H1 (cell line): ENCODE measurements around the gene ZNF831. TPM values are rescaled to one million over a fixed set of nuclear protein-coding genes. Genes with fewer than 3 reads are reported as not detected.

Experiments
- CTBP2 ChIP-seq: IDR thresholded peaks from 2 replicates; pipeline ENCODE4 v1.7.0; 2011; ENCODE audit warnings: borderline replicate concordance, mild to moderate bottlenecking, moderate library complexity, mixed read lengths, low read length; ENCODE audit not compliant: insufficient read depth, insufficient read length
- RXRA ChIP-seq: IDR thresholded peaks from 2 replicates; pipeline ENCODE4 v1.6.1; 2011; ENCODE audit warnings: low read depth, mild to moderate bottlenecking, low read length, moderate library complexity; ENCODE audit not compliant: insufficient read depth
- SP4 ChIP-seq: IDR thresholded peaks from 2 replicates; pipeline ENCODE4 v1.6.1; 2012; ENCODE audit warnings: low read length, inconsistent platforms
- TAF7 ChIP-seq: optimal IDR thresholded peaks from 2 replicates; pipeline ENCODE3; 2011; ENCODE audit warnings: low read depth, mild to moderate bottlenecking, inconsistent platforms, low read length, moderate library complexity, borderline replicate concordance
- polyA plus RNA-seq, 7 experiments: library from polyadenylated mRNA; depleted of rRNA in 3 of 7; stranded (reverse) in 5 of 7; unstranded in 2 of 7; fragments of >200 nt in 5 of 7; fragments of 200-250 nt in 2 of 7; gene quantifications; 1 replicate in 5 of 7; 2 replicates in 1 of 7; 4 replicates in 1 of 7; pipeline versions ENCODE4 v1.2.1 to v1.2.3, GENCODE V29; 2011 to 2013; ENCODE audit warnings: missing spikeins in 2 of 7, mixed read lengths in 2 of 7
- total RNA-seq: library from RNA; stranded (reverse); fragmentation: NEBNext Ultra II Directional; extraction: Animal tissue kit (Norgen Biotek cat#: 25700); gene quantifications from 2 replicates; pipeline ENCODE4 v1.2.1, GENCODE V29; 2021

The ZNF831 gene
- total and polyA plus RNA-seq, 2 of the 8 experiments (the other 6 are each of a cell fraction or from before 2014, with no cell fraction given) = not detected

DNA sequence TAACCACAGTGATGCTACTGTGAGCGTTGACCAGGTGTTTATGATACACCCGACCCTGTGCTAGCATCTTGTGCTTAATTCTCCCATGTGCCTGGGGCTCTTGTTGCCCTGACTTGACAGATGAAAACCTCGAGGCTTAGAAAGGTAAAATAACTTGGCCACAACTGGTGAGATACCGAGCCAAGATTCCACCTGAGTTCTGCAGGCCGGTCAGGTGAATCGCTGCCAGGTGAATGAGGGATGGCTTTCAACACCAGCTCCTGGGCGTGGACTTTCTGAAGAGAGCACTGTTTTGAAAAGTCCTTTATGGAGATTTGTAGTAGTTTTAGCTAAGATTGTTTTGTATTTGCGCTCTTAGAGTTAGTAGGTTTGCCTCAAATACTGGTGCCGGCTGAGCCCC is 12.2 kb upstream of the ZNF831 start (continued):
- TF ChIP-seq CTBP2 (no peak), RXRA (no peak), TAF7 (no peak), SP4 (no peak)
- TF ChIP-seq, all 59 proteins: peak for 0
